Fibroblast of upper back skin (primary cell): ENCODE data around the gene POMC.
A peak's percentile ranks its signal among the peaks of the same experiment; 100 is the strongest.
"Not testable (repeated sequence)": the region's sequence is repeated elsewhere in the genome, so short reads cannot be mapped to it uniquely, and the experiment has no call there.

Experiments
- DNase-seq: peaks from one replicate; pipeline ENCODE4 v3.0.0-alpha.2; 2013

The POMC gene

GRCh38 chr2:25176138-25176537 lies 7.8 kb upstream of the POMC start:
- no peak for DNase-seq

GRCh38 chr2:25174192-25174861 lies 5.9 kb upstream of the POMC start:
- DNase-seq = no peak

GRCh38 chr2:25173719-25174118 lies 5.3 kb upstream of the POMC start:
- no peak for DNase-seq

GRCh38 chr2:25170888-25171287 lies 2.5 kb upstream of the POMC start:
- no peak for DNase-seq

- DNase-seq = no peak
These were observed 692 bp upstream of the POMC start for GRCh38 chr2:25169073-25169470.

GRCh38 chr2:25165992-25166875 lies 2.1 kb downstream of the POMC start:
- DNase-seq = peak; percentile 8

- no peak for DNase-seq
These were observed 3.8 kb downstream of the POMC start for GRCh38 chr2:25164561-25164960.

- not testable (repeated sequence) for DNase-seq
These were observed 6.3 kb downstream of the POMC start for GRCh38 chr2:25162061-25162460.

- peak; percentile 56 for DNase-seq
These were observed 7.2 kb downstream of the POMC start for GRCh38 chr2:25161055-25161781.

GRCh38 chr2:25160376-25160775 lies 8.0 kb downstream of the POMC start:
- DNase-seq = no peak

- DNase-seq = peak; percentile 7
These were observed 8.4 kb downstream of the POMC start for GRCh38 chr2:25159949-25160348.

- no peak for DNase-seq
These were observed 10.1 kb downstream of the POMC start for GRCh38 chr2:25158096-25158852.

GRCh38 chr2:25155401-25155800 lies 13.0 kb downstream of the POMC start:
- no peak for DNase-seq

- no peak for DNase-seq
These were observed 16.7 kb downstream of the POMC start for GRCh38 chr2:25151718-25152117.

GRCh38 chr2:25150993-25151392 lies 17.4 kb downstream of the POMC start:
- DNase-seq = not testable (repeated sequence)

GRCh38 chr2:25149646-25150045 lies 18.7 kb downstream of the POMC start:
- no peak for DNase-seq

GRCh38 chr2:25146896-25147295 lies 21.5 kb downstream of the POMC start:
- no peak for DNase-seq

- DNase-seq = no peak
These were observed 22.6 kb downstream of the POMC start for GRCh38 chr2:25145803-25146202.

- DNase-seq = no peak
These were observed 27.3 kb downstream of the POMC start for GRCh38 chr2:25141120-25141519.

- not testable (repeated sequence) for DNase-seq
These were observed 27.8 kb downstream of the POMC start for GRCh38 chr2:25140535-25140934.

- DNase-seq = no peak
These were observed 35.7 kb downstream of the POMC start for GRCh38 chr2:25132693-25133092.

GRCh38 chr2:25132299-25132635 lies 36.1 kb downstream of the POMC start:
- DNase-seq = no peak
